Measurements from ENCODE around the gene PRDM10. TPM values are rescaled to one million over a fixed set of nuclear protein-coding genes. Genes with fewer than 3 reads are reported as not detected.

Gene PRDM10
- polyA plus RNA-seq, 1 donor from 2014 or later = 13.7 TPM

GRCh38 chr11:129974672-129975071 lies 28.0 kb downstream of the PRDM10 start:
- H3K79me2 ChIP-seq (replicated peaks; ENCODE audit: insufficient read depth, low read length) = no peaks in the 10 kb centered on the region
- no peak overlapping the region for H3K4me3 ChIP-seq (ENCODE audit: low read length)
- TF ChIP-seq MXI1 (conservative IDR thresholded peaks at IDR 0.05; ENCODE audit: poor library complexity, severe bottlenecking) (no peak), TAF1 (IDR thresholded peaks at IDR 0.05; ENCODE audit: low read depth) (no peak), EZH2 (IDR thresholded peaks at IDR 0.05; ENCODE audit: borderline replicate concordance, insufficient read depth, low read length, poor library complexity, severe bottlenecking) (no peak), RAD21 (conservative IDR thresholded peaks at IDR 0.05) (no peak), EP300 (conservative IDR thresholded peaks at IDR 0.05; ENCODE audit: poor library complexity, severe bottlenecking) (no peak), SMC3 (conservative IDR thresholded peaks at IDR 0.05; ENCODE audit: poor library complexity) (no peak), POLR2AphosphoS5 (IDR thresholded peaks at IDR 0.05) (no peak)
- TF ChIP-seq, protein P1, sequence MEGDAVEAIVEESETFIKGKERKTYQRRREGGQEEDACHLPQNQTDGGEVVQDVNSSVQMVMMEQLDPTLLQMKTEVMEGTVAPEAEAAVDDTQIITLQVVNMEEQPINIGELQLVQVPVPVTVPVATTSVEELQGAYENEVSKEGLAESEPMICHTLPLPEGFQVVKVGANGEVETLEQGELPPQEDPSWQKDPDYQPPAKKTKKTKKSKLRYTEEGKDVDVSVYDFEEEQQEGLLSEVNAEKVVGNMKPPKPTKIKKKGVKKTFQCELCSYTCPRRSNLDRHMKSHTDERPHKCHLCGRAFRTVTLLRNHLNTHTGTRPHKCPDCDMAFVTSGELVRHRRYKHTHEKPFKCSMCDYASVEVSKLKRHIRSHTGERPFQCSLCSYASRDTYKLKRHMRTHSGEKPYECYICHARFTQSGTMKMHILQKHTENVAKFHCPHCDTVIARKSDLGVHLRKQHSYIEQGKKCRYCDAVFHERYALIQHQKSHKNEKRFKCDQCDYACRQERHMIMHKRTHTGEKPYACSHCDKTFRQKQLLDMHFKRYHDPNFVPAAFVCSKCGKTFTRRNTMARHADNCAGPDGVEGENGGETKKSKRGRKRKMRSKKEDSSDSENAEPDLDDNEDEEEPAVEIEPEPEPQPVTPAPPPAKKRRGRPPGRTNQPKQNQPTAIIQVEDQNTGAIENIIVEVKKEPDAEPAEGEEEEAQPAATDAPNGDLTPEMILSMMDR (IDR thresholded peaks at IDR 0.05; ENCODE audit: poor library complexity, severe bottlenecking) = no peak
- TF ChIP-seq, protein P2, sequence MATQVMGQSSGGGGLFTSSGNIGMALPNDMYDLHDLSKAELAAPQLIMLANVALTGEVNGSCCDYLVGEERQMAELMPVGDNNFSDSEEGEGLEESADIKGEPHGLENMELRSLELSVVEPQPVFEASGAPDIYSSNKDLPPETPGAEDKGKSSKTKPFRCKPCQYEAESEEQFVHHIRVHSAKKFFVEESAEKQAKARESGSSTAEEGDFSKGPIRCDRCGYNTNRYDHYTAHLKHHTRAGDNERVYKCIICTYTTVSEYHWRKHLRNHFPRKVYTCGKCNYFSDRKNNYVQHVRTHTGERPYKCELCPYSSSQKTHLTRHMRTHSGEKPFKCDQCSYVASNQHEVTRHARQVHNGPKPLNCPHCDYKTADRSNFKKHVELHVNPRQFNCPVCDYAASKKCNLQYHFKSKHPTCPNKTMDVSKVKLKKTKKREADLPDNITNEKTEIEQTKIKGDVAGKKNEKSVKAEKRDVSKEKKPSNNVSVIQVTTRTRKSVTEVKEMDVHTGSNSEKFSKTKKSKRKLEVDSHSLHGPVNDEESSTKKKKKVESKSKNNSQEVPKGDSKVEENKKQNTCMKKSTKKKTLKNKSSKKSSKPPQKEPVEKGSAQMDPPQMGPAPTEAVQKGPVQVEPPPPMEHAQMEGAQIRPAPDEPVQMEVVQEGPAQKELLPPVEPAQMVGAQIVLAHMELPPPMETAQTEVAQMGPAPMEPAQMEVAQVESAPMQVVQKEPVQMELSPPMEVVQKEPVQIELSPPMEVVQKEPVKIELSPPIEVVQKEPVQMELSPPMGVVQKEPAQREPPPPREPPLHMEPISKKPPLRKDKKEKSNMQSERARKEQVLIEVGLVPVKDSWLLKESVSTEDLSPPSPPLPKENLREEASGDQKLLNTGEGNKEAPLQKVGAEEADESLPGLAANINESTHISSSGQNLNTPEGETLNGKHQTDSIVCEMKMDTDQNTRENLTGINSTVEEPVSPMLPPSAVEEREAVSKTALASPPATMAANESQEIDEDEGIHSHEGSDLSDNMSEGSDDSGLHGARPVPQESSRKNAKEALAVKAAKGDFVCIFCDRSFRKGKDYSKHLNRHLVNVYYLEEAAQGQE (IDR thresholded peaks at IDR 0.05; ENCODE audit: borderline replicate concordance) = no peak
- H3K9ac ChIP-seq (ENCODE audit: low read length) = no peak overlapping the region
- H3K36me3 ChIP-seq (ENCODE audit: insufficient read depth, low read length) = no peaks in the 10 kb centered on the region
- no peak overlapping the region for H3K4me2 ChIP-seq (ENCODE audit: low read length)
- no peaks in the 10 kb centered on the region for H3K9me3 ChIP-seq (ENCODE audit: low read length)
- no peaks in the 10 kb centered on the region for H3F3A ChIP-seq (ENCODE audit: insufficient read depth, low read length, poor library complexity, severe bottlenecking)
- H3K27me3 ChIP-seq (ENCODE audit: insufficient read depth, low read depth, low read length) = no peaks in the 10 kb centered on the region
- H2AFZ ChIP-seq (ENCODE audit: low read depth, low read length) = no peak overlapping the region
- H3K9me2 ChIP-seq (ENCODE audit: insufficient read depth, low read length) = no peaks in the 10 kb centered on the region
- no peaks in the 10 kb centered on the region for H4K20me1 ChIP-seq (ENCODE audit: insufficient read depth)
- H3K27ac ChIP-seq (ENCODE audit: low read length) = no peak overlapping the region

DNA sequence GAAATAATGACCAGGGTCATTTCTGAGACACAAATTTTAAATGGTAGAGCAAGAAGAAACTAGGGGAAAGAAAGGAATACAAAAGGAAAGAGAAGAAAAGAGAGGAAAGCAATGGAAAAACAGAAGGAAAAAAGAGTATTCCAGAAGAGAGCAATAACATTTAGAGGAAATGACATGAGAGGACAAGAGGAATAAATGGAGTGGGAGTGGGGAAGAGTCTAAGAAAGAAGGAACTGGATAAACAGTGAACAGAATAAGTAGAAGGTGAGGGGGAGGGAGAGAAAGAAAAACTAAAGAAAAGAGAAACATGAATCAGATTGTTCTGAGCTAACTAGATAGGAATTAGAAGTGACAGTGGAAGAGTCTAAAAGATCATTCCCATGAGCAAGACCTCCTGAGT lies 28.4 kb downstream of the PRDM10 start:
- Histone ChIP-seq H3K27ac (ENCODE audit: low read length) (no peak overlapping the region), H3K36me3 (ENCODE audit: insufficient read depth, low read length) (no peaks in the 10 kb centered on the region), H3K27me3 (ENCODE audit: insufficient read depth, low read depth, low read length) (no peaks in the 10 kb centered on the region), H3K4me2 (ENCODE audit: low read length) (no peak overlapping the region), H3K4me3 (ENCODE audit: low read length) (no peak overlapping the region), H2AFZ (ENCODE audit: low read depth, low read length) (no peak overlapping the region), H3K9me2 (ENCODE audit: insufficient read depth, low read length) (no peaks in the 10 kb centered on the region), H4K20me1 (ENCODE audit: insufficient read depth) (no peaks in the 10 kb centered on the region), H3K9me3 (ENCODE audit: low read length) (no peaks in the 10 kb centered on the region), H3K9ac (ENCODE audit: low read length) (no peak overlapping the region), H3K79me2 (replicated peaks; ENCODE audit: insufficient read depth, low read length) (no peaks in the 10 kb centered on the region), H3F3A (ENCODE audit: insufficient read depth, low read length, poor library complexity, severe bottlenecking) (no peaks in the 10 kb centered on the region)
- TF ChIP-seq TAF1 (IDR thresholded peaks at IDR 0.05; ENCODE audit: low read depth) (no peak), RAD21 (conservative IDR thresholded peaks at IDR 0.05) (no peak), SMC3 (conservative IDR thresholded peaks at IDR 0.05; ENCODE audit: poor library complexity) (no peak), EP300 (conservative IDR thresholded peaks at IDR 0.05; ENCODE audit: poor library complexity, severe bottlenecking) (no peak), POLR2AphosphoS5 (IDR thresholded peaks at IDR 0.05) (no peak), EZH2 (IDR thresholded peaks at IDR 0.05; ENCODE audit: borderline replicate concordance, insufficient read depth, low read length, poor library complexity, severe bottlenecking) (no peak), MXI1 (conservative IDR thresholded peaks at IDR 0.05; ENCODE audit: poor library complexity, severe bottlenecking) (no peak)
- TF ChIP-seq, protein P1 (IDR thresholded peaks at IDR 0.05; ENCODE audit: poor library complexity, severe bottlenecking) = no peak
- TF ChIP-seq, protein P2 (IDR thresholded peaks at IDR 0.05; ENCODE audit: borderline replicate concordance) = no peak
